Type B pancreatic cell (in vitro differentiated cells): ENCODE data around the gene TNP1. TPM values are rescaled to one million over a fixed set of nuclear protein-coding genes. Genes with fewer than 3 reads are reported as not detected.

Source experiments
- DNase-seq: peaks from one replicate; pipeline ENCODE4 v3.0.0; 2021; ENCODE audit warnings: mixed read lengths; ENCODE audit not compliant: unreplicated experiment; ENCODE audit errors: extremely low spot score
- H3K27ac Mint-ChIP-seq: 2 replicates; pipeline ENCODE4 v1.8.0; 2021; ENCODE audit warnings: mild to moderate bottlenecking, mixed read lengths
- H3K27me3 Mint-ChIP-seq: 2 replicates; pipeline ENCODE4 v1.8.0; 2021; ENCODE audit warnings: mixed read lengths
- H3K36me3 Mint-ChIP-seq: 2 replicates; pipeline ENCODE4 v1.8.0; 2021; ENCODE audit warnings: mixed read lengths
- H3K4me1 Mint-ChIP-seq: one replicate; pipeline ENCODE4 v1.8.0; 2021; ENCODE audit warnings: mixed read lengths; ENCODE audit not compliant: unreplicated experiment
- H3K4me3 Mint-ChIP-seq: 2 replicates; pipeline ENCODE4 v1.8.0; 2021; ENCODE audit warnings: mild to moderate bottlenecking, mixed read lengths
- H3K9me3 Mint-ChIP-seq: 2 replicates; pipeline ENCODE4 v1.8.0; 2021; ENCODE audit warnings: mixed read lengths
- total RNA-seq: library from RNA; stranded (reverse); gene quantifications from 2 replicates; pipeline ENCODE4 v1.2.1, GENCODE V29; 2021; ENCODE audit warnings: low replicate concordance
- TF ChIP-seq, protein P1 (sequence below): fragments of 200-600 bp; sonication (generic); conservative IDR thresholded peaks from 2 replicates; pipeline ENCODE4 v1.5.0; 2021; ENCODE audit warnings: antibody characterized with exemption, mild to moderate bottlenecking

TNP1 gene
- total RNA-seq, 1 donor from 2014 or later = not detected

DNA sequence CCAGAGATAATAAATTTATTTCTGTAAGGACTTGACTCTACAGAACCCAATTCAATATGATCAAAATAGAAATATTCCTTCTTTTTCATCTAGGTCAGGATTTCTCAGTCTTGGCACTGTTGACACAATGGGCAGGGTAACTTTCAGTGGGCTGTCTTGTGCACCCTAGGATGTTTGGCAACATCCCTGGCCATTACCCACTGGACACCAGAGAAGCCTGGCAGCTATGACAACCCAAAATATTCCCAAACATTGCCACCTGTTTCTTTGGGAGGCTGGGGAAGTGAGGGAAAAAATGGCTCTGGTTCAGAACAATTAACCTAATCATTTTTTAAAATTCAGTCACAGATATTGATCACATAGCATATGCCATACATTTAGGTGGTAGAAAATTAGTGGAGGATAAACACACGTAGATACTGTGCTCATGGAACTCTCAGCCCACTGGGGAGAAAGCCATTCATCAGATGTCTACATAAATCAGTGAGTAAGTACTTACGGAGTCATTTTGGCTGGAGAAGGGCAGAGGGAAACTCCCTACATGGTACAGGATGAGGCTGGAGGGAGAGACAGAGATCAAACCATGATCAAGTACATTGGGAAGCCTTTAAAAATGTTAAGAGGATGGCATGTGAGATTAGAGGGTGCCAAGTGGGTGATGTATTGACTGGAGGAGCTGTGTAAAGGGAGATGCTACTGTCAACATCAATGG, 718 bp upstream of the TNP1 start:
- peaks cover 4% of the 10 kb centered on the region for H3K36me3 Mint-ChIP-seq
- peaks cover 8% of the 10 kb centered on the region for H3K27me3 Mint-ChIP-seq
- H3K4me1 Mint-ChIP-seq = peaks cover 21% of the 10 kb centered on the region
- H3K27ac Mint-ChIP-seq = no peak overlapping the region
- DNase-seq = no peak
- TF ChIP-seq, protein P1, sequence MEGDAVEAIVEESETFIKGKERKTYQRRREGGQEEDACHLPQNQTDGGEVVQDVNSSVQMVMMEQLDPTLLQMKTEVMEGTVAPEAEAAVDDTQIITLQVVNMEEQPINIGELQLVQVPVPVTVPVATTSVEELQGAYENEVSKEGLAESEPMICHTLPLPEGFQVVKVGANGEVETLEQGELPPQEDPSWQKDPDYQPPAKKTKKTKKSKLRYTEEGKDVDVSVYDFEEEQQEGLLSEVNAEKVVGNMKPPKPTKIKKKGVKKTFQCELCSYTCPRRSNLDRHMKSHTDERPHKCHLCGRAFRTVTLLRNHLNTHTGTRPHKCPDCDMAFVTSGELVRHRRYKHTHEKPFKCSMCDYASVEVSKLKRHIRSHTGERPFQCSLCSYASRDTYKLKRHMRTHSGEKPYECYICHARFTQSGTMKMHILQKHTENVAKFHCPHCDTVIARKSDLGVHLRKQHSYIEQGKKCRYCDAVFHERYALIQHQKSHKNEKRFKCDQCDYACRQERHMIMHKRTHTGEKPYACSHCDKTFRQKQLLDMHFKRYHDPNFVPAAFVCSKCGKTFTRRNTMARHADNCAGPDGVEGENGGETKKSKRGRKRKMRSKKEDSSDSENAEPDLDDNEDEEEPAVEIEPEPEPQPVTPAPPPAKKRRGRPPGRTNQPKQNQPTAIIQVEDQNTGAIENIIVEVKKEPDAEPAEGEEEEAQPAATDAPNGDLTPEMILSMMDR = no peak
- H3K9me3 Mint-ChIP-seq = peaks cover 3% of the 10 kb centered on the region
- no peak overlapping the region for H3K4me3 Mint-ChIP-seq

DNA sequence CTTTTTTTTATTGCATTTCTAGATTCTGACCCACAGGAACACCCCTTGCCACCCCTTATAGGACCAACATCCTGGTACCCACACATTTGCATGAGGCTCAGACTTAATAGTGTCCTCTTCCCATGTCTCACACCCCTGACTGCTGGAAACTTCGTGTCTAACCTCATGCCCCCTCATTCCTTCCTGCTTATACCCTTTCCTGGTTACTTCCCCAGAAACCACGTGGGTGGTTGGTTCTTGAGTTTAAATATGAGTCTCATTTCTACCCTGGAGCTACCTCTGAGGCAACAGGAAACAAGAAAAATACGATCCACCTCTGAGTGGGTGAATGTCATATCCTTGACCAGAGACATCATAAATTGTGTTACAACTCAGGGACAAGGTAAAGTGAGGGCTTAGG, 1.6 kb downstream of the TNP1 start:
- H3K4me3 Mint-ChIP-seq = no peak overlapping the region
- peaks cover 7% of the 10 kb centered on the region for H3K9me3 Mint-ChIP-seq
- H3K4me1 Mint-ChIP-seq = peaks cover 22% of the 10 kb centered on the region
- no peak overlapping the region for H3K27ac Mint-ChIP-seq
- TF ChIP-seq, protein P1 = no peak
- H3K27me3 Mint-ChIP-seq = peaks cover 8% of the 10 kb centered on the region
- H3K36me3 Mint-ChIP-seq = peaks cover 4% of the 10 kb centered on the region
- DNase-seq = no peak

DNA sequence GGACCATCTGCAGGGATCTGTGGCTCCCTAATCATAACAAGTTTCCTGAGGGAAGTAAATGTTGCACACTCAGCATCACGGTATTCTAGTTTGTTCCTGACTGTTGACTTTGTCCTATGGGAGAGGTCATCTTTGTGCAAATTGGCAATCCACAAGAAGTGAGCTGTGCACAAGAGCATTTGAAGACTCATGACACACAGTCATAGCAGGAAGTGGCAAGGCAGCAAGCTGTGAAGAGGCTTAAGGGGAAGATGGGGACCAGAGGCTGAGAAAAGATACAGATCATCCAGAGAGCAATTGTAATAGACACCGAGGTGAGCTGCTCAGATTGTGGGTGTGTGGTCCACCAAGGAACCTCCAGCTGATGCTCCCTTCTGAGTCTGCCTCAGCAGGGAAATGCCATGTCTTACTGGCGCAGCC, 2.7 kb downstream of the TNP1 start:
- TF ChIP-seq, protein P1 = no peak
- peaks cover 29% of the 10 kb centered on the region for H3K4me1 Mint-ChIP-seq

DNA sequence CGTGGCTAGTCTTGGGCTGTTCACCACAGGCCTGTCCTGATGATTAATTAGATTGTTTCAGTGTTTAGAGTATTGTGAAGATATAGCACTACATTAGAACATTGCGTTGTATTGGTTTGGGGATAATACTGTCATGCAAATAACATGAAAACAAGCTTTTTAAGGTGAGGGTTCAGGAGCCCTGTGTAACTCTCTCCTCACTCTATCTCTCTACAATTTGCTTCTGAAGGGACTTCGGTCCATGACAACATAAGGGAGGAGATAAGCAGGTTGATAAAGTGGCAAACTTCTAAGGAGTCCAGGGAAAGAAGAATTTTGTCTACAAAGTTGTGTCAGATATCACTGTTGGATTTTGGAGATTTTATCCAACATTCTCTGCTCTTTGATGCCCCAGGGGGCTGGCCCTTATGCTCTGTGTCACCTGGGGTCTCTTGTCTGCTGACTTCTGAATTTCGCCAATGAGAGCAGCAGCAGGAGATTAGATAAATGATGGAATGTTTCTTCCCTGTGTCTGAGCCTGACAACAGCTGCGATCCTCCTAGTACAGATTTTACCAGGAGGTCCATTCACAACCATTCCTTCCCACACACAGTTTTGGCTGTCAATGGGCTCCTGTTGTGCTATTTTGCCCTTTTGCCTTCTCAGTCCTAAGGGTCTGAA, 3.3 kb downstream of the TNP1 start:
- TF ChIP-seq, protein P1 = no peak
- Mint-ChIP-seq H3K9me3 (peaks cover 7% of the 10 kb centered on the region), H3K27ac (no peak overlapping the region), H3K4me3 (no peak overlapping the region), H3K4me1 (peaks cover 31% of the 10 kb centered on the region), H3K27me3 (peaks cover 5% of the 10 kb centered on the region), H3K36me3 (peaks cover 4% of the 10 kb centered on the region)
- no peak for DNase-seq

More for the DNA sequence above, 2.7 kb downstream of the TNP1 start:
- Mint-ChIP-seq H3K36me3 (peaks cover 4% of the 10 kb centered on the region), H3K9me3 (peaks cover 7% of the 10 kb centered on the region), H3K4me3 (no peak overlapping the region), H3K27ac (no peak overlapping the region), H3K27me3 (peaks cover 5% of the 10 kb centered on the region)
- DNase-seq = no peak

DNA sequence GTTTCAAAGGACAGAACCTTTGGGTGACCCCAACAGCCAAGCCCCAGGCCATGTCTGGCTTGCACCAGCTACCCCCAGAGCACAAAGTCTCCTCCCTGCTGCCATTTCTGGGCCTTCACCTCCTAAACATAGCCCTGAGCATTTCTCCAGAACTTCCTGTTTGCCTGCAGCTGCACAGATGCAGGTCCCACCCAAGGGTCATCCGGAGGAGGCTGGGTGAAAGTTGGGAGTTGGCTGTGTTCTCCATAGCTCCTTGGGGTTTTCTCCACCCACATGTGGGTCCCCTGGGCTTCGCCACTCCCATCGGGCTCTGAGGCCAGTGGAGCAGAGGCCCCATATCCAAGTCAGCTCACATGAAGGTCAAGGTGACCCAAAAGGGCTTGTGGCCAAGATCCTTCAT, 4.3 kb downstream of the TNP1 start:
- Mint-ChIP-seq H3K4me1 (peaks cover 34% of the 10 kb centered on the region), H3K4me3 (no peak overlapping the region), H3K9me3 (peaks cover 7% of the 10 kb centered on the region), H3K36me3 (no peaks in the 10 kb centered on the region), H3K27me3 (no peaks in the 10 kb centered on the region), H3K27ac (no peak overlapping the region)
- TF ChIP-seq, protein P1 = no peak
- DNase-seq = no peak
